WTC11 (cell line): ENCODE results near the gene SLC24A3. TPM values are rescaled to one million over a fixed set of nuclear protein-coding genes. Genes with fewer than 3 reads are reported as not detected.
A peak's percentile ranks its signal among the peaks of the same experiment; 100 is the strongest.

Source experiments
- ATAC-seq: fragments of 200-7000 bp; cut with Tn5 transposase; 2 replicates; pipeline ENCODE4 v1.10.0; 2021; ENCODE audit warnings: mild to moderate bottlenecking, moderate library complexity
- CTCF ChIA-PET: fragments of 300-600 bp; sonication (Branson Sonifier 250); formaldehyde crosslinking; loops from one replicate; lab custom pipeline; 2021; ENCODE audit warnings: antibody characterized with exemption; lab: Charles Lee
- POLR2A ChIA-PET: fragments of 350-600 bp; sonication (Branson Sonifier 250); formaldehyde crosslinking; loops from one replicate; lab custom pipeline; 2021; ENCODE audit warnings: antibody characterized with exemption; lab: Charles Lee
- DNase-seq: peaks from one replicate; pipeline ENCODE4 v3.0.0; 2021; ENCODE audit warnings: low spot score
- H3K27ac Mint-ChIP-seq: 2 replicates; pipeline ENCODE4 v1.8.0; 2021; ENCODE audit warnings: mixed read lengths
- H3K27me3 Mint-ChIP-seq: 2 replicates; pipeline ENCODE4 v1.8.0; 2021; ENCODE audit warnings: low read depth, mild to moderate bottlenecking, moderate library complexity, mixed read lengths
- H3K36me3 Mint-ChIP-seq: 2 replicates; pipeline ENCODE4 v1.8.0; 2021; ENCODE audit warnings: mixed read lengths
- H3K4me1 Mint-ChIP-seq: 2 replicates; pipeline ENCODE4 v1.8.0; 2022; ENCODE audit warnings: mixed read lengths
- H3K4me3 Mint-ChIP-seq: 2 replicates; pipeline ENCODE4 v1.8.0; 2021; ENCODE audit warnings: mild to moderate bottlenecking, moderate library complexity, mixed read lengths
- H3K9me3 Mint-ChIP-seq: 2 replicates; pipeline ENCODE4 v1.8.0; 2021; ENCODE audit warnings: mixed read lengths
- E2F4 ChIP-seq: sonication (generic); formaldehyde crosslinking; IDR thresholded peaks from 2 replicates; pipeline ENCODE4 v1.8.1; 2022; ENCODE audit warnings: low read depth, mild to moderate bottlenecking, moderate library complexity, missing genetic modification reagents, borderline replicate concordance
- ELF4 ChIP-seq: sonication (generic); formaldehyde crosslinking; IDR thresholded peaks from 2 replicates; pipeline ENCODE4 v1.8.1; 2022; ENCODE audit warnings: low read depth, mild to moderate bottlenecking, moderate library complexity, missing genetic modification reagents
- ERG ChIP-seq: fragments of 250-450 bp; sonication (Bioruptor Pico); IDR thresholded peaks from 2 replicates; pipeline ENCODE4 v1.8.0; 2021; ENCODE audit warnings: mild to moderate bottlenecking
- ETV6 ChIP-seq: sonication (generic); formaldehyde crosslinking; IDR thresholded peaks from 2 replicates; pipeline ENCODE4 v1.8.1; 2022; ENCODE audit warnings: mild to moderate bottlenecking, missing genetic modification reagents
- FOXK1 ChIP-seq: sonication (generic); formaldehyde crosslinking; IDR thresholded peaks from 2 replicates; pipeline ENCODE4 v1.8.0; 2022; ENCODE audit warnings: mild to moderate bottlenecking, moderate library complexity, missing genetic modification reagents
- FOXP1 ChIP-seq: sonication (generic); formaldehyde crosslinking; IDR thresholded peaks from 2 replicates; pipeline ENCODE4 v1.8.0; 2022; ENCODE audit warnings: missing genetic modification reagents, mild to moderate bottlenecking, moderate library complexity, borderline replicate concordance
- FOXP4 ChIP-seq: sonication (generic); formaldehyde crosslinking; IDR thresholded peaks from 2 replicates; pipeline ENCODE4 v1.8.0; 2022; ENCODE audit warnings: mild to moderate bottlenecking, missing genetic modification reagents
- IRF1 ChIP-seq: sonication (generic); formaldehyde crosslinking; IDR thresholded peaks from 2 replicates; pipeline ENCODE4 v1.8.0; 2023; ENCODE audit warnings: missing genetic modification reagents
- IRF2 ChIP-seq: sonication (generic); formaldehyde crosslinking; IDR thresholded peaks from 2 replicates; pipeline ENCODE4 v1.8.0; 2022; ENCODE audit warnings: low read depth, missing genetic modification reagents, borderline replicate concordance
- SMAD4 ChIP-seq: sonication (generic); formaldehyde crosslinking; IDR thresholded peaks from 2 replicates; pipeline ENCODE4 v1.8.0; 2022; ENCODE audit warnings: mild to moderate bottlenecking, missing genetic modification reagents
- SP1 ChIP-seq: sonication (generic); formaldehyde crosslinking; conservative IDR thresholded peaks from 2 replicates; pipeline ENCODE4 v1.8.1; 2022; ENCODE audit warnings: missing genetic modification reagents
- ZBTB21 ChIP-seq: sonication (generic); formaldehyde crosslinking; IDR thresholded peaks from 2 replicates; pipeline ENCODE4 v1.8.1; 2023; ENCODE audit warnings: mild to moderate bottlenecking, missing genetic modification reagents, borderline replicate concordance
- ZNF138 ChIP-seq: sonication (generic); formaldehyde crosslinking; conservative IDR thresholded peaks from 2 replicates; pipeline ENCODE4 v1.8.1; 2022; ENCODE audit warnings: mild to moderate bottlenecking, moderate library complexity, missing genetic modification reagents
- ZNF263 ChIP-seq: sonication (generic); formaldehyde crosslinking; IDR thresholded peaks from 2 replicates; pipeline ENCODE4 v1.8.1; 2022; ENCODE audit warnings: low read depth, mild to moderate bottlenecking, moderate library complexity, missing genetic modification reagents
- ZNF317 ChIP-seq: sonication (generic); formaldehyde crosslinking; IDR thresholded peaks from 2 replicates; pipeline ENCODE4 v1.8.1; 2023; ENCODE audit warnings: low read depth, mild to moderate bottlenecking, moderate library complexity, missing genetic modification reagents, borderline replicate concordance
- ZNF396 ChIP-seq: fragments of 250-450 bp; sonication (Bioruptor Pico); IDR thresholded peaks from 2 replicates; pipeline ENCODE4 v1.8.0; 2021; ENCODE audit warnings: mild to moderate bottlenecking, moderate library complexity, borderline replicate concordance
- total RNA-seq: library from RNA; stranded (reverse); gene quantifications from 3 replicates; pipeline ENCODE4 v1.2.3, GENCODE V29; 2021
- TF ChIP-seq, protein P1 (sequence below): sonication (generic); formaldehyde crosslinking; IDR thresholded peaks from 2 replicates; pipeline ENCODE4 v1.8.1; 2023; ENCODE audit warnings: mild to moderate bottlenecking, moderate library complexity, missing genetic modification reagents

SLC24A3 gene
- total RNA-seq, 1 experiment from 2014 or later = 5.7 TPM

GRCh38 chr20:19758133-19758500, 545.7 kb downstream of the SLC24A3 start, which contains the start of gene RIN2:
Gene RIN2, plus strand, starts transcription at chr20:19758258. Its CDS starts 131,344 bp downstream, at chr20:19889602.
- DNase-seq (no peak), ATAC-seq (peak; percentile 65)
- H3K27me3 Mint-ChIP-seq = peaks cover 58% of the 10 kb centered on the region
- H3K36me3 Mint-ChIP-seq = no peaks in the 10 kb centered on the region
- H3K4me1 Mint-ChIP-seq = peaks cover 14% of the 10 kb centered on the region
- TF ChIP-seq SMAD4 (CRISPR knock-in tag) (no peak), ERG (CRISPR knock-in tag) (no peak), E2F4 (CRISPR knock-in tag) (no peak), ZNF263 (CRISPR knock-in tag) (peak; percentile 84), ELF4 (no peak), SP1 (peak; percentile 51; the same call in 1 of the 2 replicates), ZBTB21 (CRISPR knock-in tag) (no peak), ETV6 (CRISPR knock-in tag) (no peak), FOXP1 (CRISPR knock-in tag) (no peak), ZNF396 (CRISPR knock-in tag) (no peak), IRF2 (CRISPR knock-in tag) (no peak), ZNF317 (CRISPR knock-in tag) (no peak)
- TF ChIP-seq, protein P1, sequence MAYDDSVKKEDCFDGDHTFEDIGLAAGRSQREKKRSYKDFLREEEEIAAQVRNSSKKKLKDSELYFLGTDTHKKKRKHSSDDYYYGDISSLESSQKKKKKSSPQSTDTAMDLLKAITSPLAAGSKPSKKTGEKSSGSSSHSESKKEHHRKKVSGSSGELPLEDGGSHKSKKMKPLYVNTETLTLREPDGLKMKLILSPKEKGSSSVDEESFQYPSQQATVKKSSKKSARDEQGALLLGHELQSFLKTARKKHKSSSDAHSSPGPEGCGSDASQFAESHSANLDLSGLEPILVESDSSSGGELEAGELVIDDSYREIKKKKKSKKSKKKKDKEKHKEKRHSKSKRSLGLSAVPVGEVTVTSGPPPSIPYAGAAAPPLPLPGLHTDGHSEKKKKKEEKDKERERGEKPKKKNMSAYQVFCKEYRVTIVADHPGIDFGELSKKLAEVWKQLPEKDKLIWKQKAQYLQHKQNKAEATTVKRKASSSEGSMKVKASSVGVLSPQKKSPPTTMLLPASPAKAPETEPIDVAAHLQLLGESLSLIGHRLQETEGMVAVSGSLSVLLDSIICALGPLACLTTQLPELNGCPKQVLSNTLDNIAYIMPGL (CRISPR knock-in tag) = no peak
- no peaks in the 10 kb centered on the region for H3K9me3 Mint-ChIP-seq
- CTCF ChIA-PET = interaction anchor here (0.6 to 1.6 kb wide), 4 partner anchors 16 to 175 kb away, joined by 3 read pairs; no protein-coding TSS in a partner anchor
- H3K27ac Mint-ChIP-seq = peak within 1 kb of the TSS; percentile 72; the same call in 1 of the 2 replicates
- POLR2A ChIA-PET = interaction anchor here (1.4 to 1.6 kb wide), 2 partner anchors 15 to 18 kb away, joined by 3 to 5 read pairs; no protein-coding TSS in a partner anchor
- H3K4me3 Mint-ChIP-seq = peak within 1 kb of the TSS; percentile 92

GRCh38 chr20:19758501-19759331, 546.3 kb downstream of the SLC24A3 start:
- peak overlapping the region; percentile 92 for H3K4me3 Mint-ChIP-seq
- peaks cover 14% of the 10 kb centered on the region for H3K4me1 Mint-ChIP-seq
- ATAC-seq = peak; percentile 25
- no peak overlapping the region for H3K27ac Mint-ChIP-seq
- DNase-seq = peak; percentile 69
- TF ChIP-seq FOXK1 (CRISPR knock-in tag) (peak; percentile 18; the same call in 1 of the 2 replicates), ZNF138 (0 out of 2 replicates have a peak, but pooled peaks have one; percentile 23), FOXP4 (CRISPR knock-in tag) (0 out of 2 replicates have a peak, but pooled peaks have one; percentile 52), IRF1 (no peak)
- H3K27me3 Mint-ChIP-seq = peaks cover 52% of the 10 kb centered on the region
- ChIA-PET CTCF (interaction anchor here (0.9 to 1.4 kb wide), 2 partner anchors 10 to 12 kb away, joined by 3 to 5 read pairs; no protein-coding TSS in a partner anchor), POLR2A (interaction anchor here (0.6 to 1.6 kb wide), 3 partner anchors 15 to 128 kb away, joined by 3 to 5 read pairs (median 4); no protein-coding TSS in a partner anchor)
- H3K9me3 Mint-ChIP-seq = no peaks in the 10 kb centered on the region
- H3K36me3 Mint-ChIP-seq = no peaks in the 10 kb centered on the region
